IMR-90 (cell line): Measurements from ENCODE around the gene GNL3. TPM values are rescaled to one million over a fixed set of nuclear protein-coding genes. Genes with fewer than 3 reads are reported as not detected.

Experiments used
- ATAC-seq: fragments of 200-7000 bp; cut with Tn5 transposase; 2 replicates; pipeline ENCODE4 v1.9.1; 2020; ENCODE audit warnings: low read depth, mild to moderate bottlenecking, moderate library complexity
- BruUV-seq: library from RNA; stranded (reverse); fragments of 400-500 nt; replicated peaks from 2 replicates; lab custom pipeline; 2021; lab: Mats Ljungman, UMichigan
- CTCF ChIA-PET: fragments of 300-600 bp; formaldehyde crosslinking; extraction: SDS; loops from one replicate; lab custom pipeline; 2021; ENCODE audit warnings: antibody characterized with exemption; lab: Yijun Ruan, JAX
- POLR2A ChIA-PET: fragments of 300-600 bp; sonication (Branson Sonifier 250); formaldehyde crosslinking; loops from one replicate; lab custom pipeline; 2022; ENCODE audit warnings: antibody characterized with exemption; ENCODE audit not compliant: unreplicated experiment; lab: Charles Lee
- DNase-seq: peaks from one replicate; pipeline ENCODE4 v3.0.0; 2013
- H2AFZ ChIP-seq: replicated peaks from 2 replicates; pipeline ENCODE3; 2013; ENCODE audit warnings: low read length, mild to moderate bottlenecking; ENCODE audit not compliant: poor library complexity
- H2AK5ac ChIP-seq: 2 replicates; pipeline ENCODE4 v1.6.1; 2013; ENCODE audit warnings: low read depth, low read length, inconsistent platforms
- H2AK9ac ChIP-seq: replicated peaks from 2 replicates; pipeline ENCODE3; 2013; ENCODE audit warnings: mild to moderate bottlenecking, low read depth, low read length, moderate library complexity; ENCODE audit not compliant: poor library complexity
- H2BK120ac ChIP-seq: 2 replicates; pipeline ENCODE4 v1.6.1; 2013; ENCODE audit warnings: low read depth, low read length, inconsistent platforms
- H2BK15ac ChIP-seq: 3 replicates; pipeline ENCODE4 v1.6.1; 2013; ENCODE audit warnings: low read depth, low read length, inconsistent platforms
- H2BK20ac ChIP-seq: 2 replicates; pipeline ENCODE4 v1.6.1; 2013; ENCODE audit warnings: low read depth, mild to moderate bottlenecking, inconsistent platforms, low read length, moderate library complexity
- H2BK5ac ChIP-seq: 2 replicates; pipeline ENCODE4 v1.6.1; 2013; ENCODE audit warnings: mild to moderate bottlenecking, low read depth, low read length, inconsistent platforms; ENCODE audit not compliant: poor library complexity, severe bottlenecking
- H3K14ac ChIP-seq: replicated peaks from 2 replicates; pipeline ENCODE4 v1.6.1; 2013; ENCODE audit warnings: low read depth, low read length, inconsistent platforms
- H3K18ac ChIP-seq: 2 replicates; pipeline ENCODE4 v1.6.1; 2013; ENCODE audit warnings: low read depth, low read length, control low read depth
- H3K23ac ChIP-seq: 2 replicates; pipeline ENCODE4 v1.6.1; 2013; ENCODE audit warnings: low read depth, low read length, inconsistent platforms
- H3K27ac ChIP-seq: 2 replicates; pipeline ENCODE4 v1.5.1; 2013; ENCODE audit warnings: mild to moderate bottlenecking, control low read depth, low read length; ENCODE audit not compliant: insufficient read depth
- H3K27me3 ChIP-seq: 2 replicates; pipeline ENCODE4 v1.6.1; 2013; ENCODE audit warnings: low read length; ENCODE audit not compliant: control insufficient read depth, insufficient read depth
- H3K36me3 ChIP-seq: 2 replicates; pipeline ENCODE4 v1.6.1; 2013; ENCODE audit warnings: low read length, mixed read lengths; ENCODE audit not compliant: control insufficient read depth, insufficient read depth
- H3K4ac ChIP-seq: 2 replicates; pipeline ENCODE4 v1.6.1; 2013; ENCODE audit warnings: low read depth, low read length, inconsistent platforms
- H3K4me1 ChIP-seq: 2 replicates; pipeline ENCODE4 v1.6.1; 2013; ENCODE audit warnings: low read length, mixed read lengths; ENCODE audit not compliant: control insufficient read depth, insufficient read depth
- H3K4me2 ChIP-seq: 2 replicates; pipeline ENCODE4 v1.6.1; 2013; ENCODE audit warnings: low read depth, mild to moderate bottlenecking, control low read depth, low read length, moderate library complexity
- H3K4me3 ChIP-seq: 2 replicates; pipeline ENCODE4 v1.5.1; 2013; ENCODE audit warnings: low read depth, mild to moderate bottlenecking, control low read depth, low read length, moderate library complexity; ENCODE audit not compliant: insufficient read depth
- H3K56ac ChIP-seq: 2 replicates; pipeline ENCODE4 v1.6.1; 2013; ENCODE audit warnings: low read length, inconsistent platforms; ENCODE audit not compliant: insufficient read depth; ENCODE audit errors: extremely low read depth
- H3K79me1 ChIP-seq, 2 experiments: 2 replicates each; pipeline ENCODE4 v1.6.1; 2013; ENCODE audit warnings: low read length in 2 of 2, inconsistent platforms in 1 of 2, low read depth in 1 of 2
- H3K9ac ChIP-seq: 2 replicates; pipeline ENCODE4 v1.6.1; 2013; ENCODE audit warnings: low read depth, low read length, control low read depth
- H3K9me1 ChIP-seq: 2 replicates; pipeline ENCODE4 v1.6.1; 2013; ENCODE audit warnings: low read length, inconsistent platforms; ENCODE audit not compliant: insufficient read depth
- H3K9me3 ChIP-seq: 2 replicates; pipeline ENCODE4 v1.6.1; 2013; ENCODE audit warnings: low read length; ENCODE audit not compliant: control insufficient read depth, insufficient read depth
- H4K20me1 ChIP-seq: 2 replicates; pipeline ENCODE4 v1.6.1; 2013; ENCODE audit warnings: low read length, inconsistent platforms; ENCODE audit not compliant: insufficient read depth
- H4K5ac ChIP-seq: 2 replicates; pipeline ENCODE4 v1.6.1; 2013; ENCODE audit warnings: mild to moderate bottlenecking, low read depth, low read length, control low read depth
- H4K8ac ChIP-seq, 2 experiments: 2 replicates each; pipeline ENCODE4 v1.6.1; 2013; ENCODE audit warnings: low read depth in 2 of 2, low read length in 2 of 2, control low read depth in 1 of 2, inconsistent platforms in 1 of 2
- H4K91ac ChIP-seq: 2 replicates; pipeline ENCODE4 v1.6.1; 2013; ENCODE audit warnings: low read depth, low read length, inconsistent platforms; ENCODE audit not compliant: insufficient read depth
- BHLHE40 ChIP-seq: fragments of 150-350 bp; IDR thresholded peaks from 2 replicates; pipeline ENCODE4 v1.6.1; 2016; ENCODE audit warnings: mild to moderate bottlenecking, low read depth, low read length
- CEBPB ChIP-seq: IDR thresholded peaks from 2 replicates; pipeline ENCODE4 v1.6.1; 2012; ENCODE audit warnings: low read depth, low read length, improper control_type of control experiment
- CHD1 ChIP-seq: IDR thresholded peaks from 2 replicates; pipeline ENCODE4 v1.6.1; 2012; ENCODE audit warnings: low read depth, low read length, improper control_type of control experiment
- CTCF ChIP-seq: conservative IDR thresholded peaks from 2 replicates; pipeline ENCODE4 v1.5.1; 2012; ENCODE audit warnings: mild to moderate bottlenecking, low read depth, low read length, improper control_type of control experiment
- ELK1 ChIP-seq: fragments of 150-350 bp; IDR thresholded peaks from 2 replicates; pipeline ENCODE4 v1.6.1; 2016; ENCODE audit warnings: low read depth, mild to moderate bottlenecking, low read length, moderate library complexity, borderline replicate concordance
- FOS ChIP-seq: fragments of 150-350 bp; IDR thresholded peaks from 2 replicates; pipeline ENCODE4 v1.6.1; 2016; ENCODE audit warnings: low read depth, low read length
- MAFK ChIP-seq: IDR thresholded peaks from 2 replicates; pipeline ENCODE4 v1.6.1; 2012; ENCODE audit warnings: low read depth, low read length, improper control_type of control experiment
- MAZ ChIP-seq: IDR thresholded peaks from 2 replicates; pipeline ENCODE4 v1.6.1; 2012; ENCODE audit warnings: low read depth, mild to moderate bottlenecking, low read length, improper control_type of control experiment, moderate library complexity, borderline replicate concordance
- MXI1 ChIP-seq: IDR thresholded peaks from 2 replicates; pipeline ENCODE4 v1.6.1; 2012; ENCODE audit warnings: low read depth, mild to moderate bottlenecking, low read length, moderate library complexity, borderline replicate concordance
- NFE2L2 ChIP-seq: fragments of 150-350 bp; IDR thresholded peaks from 2 replicates; pipeline ENCODE4 v1.6.1; 2016; ENCODE audit warnings: low read depth, mild to moderate bottlenecking, low read length
- POLR2A ChIP-seq: IDR thresholded peaks from 2 replicates; pipeline ENCODE4 v1.6.1; 2012; ENCODE audit warnings: mild to moderate bottlenecking, low read depth, low read length
- RAD21 ChIP-seq: IDR thresholded peaks from 2 replicates; pipeline ENCODE4 v1.6.1; 2012; ENCODE audit warnings: low read length, improper control_type of control experiment
- RCOR1 ChIP-seq: IDR thresholded peaks from 2 replicates; pipeline ENCODE4 v1.6.1; 2012; ENCODE audit warnings: mild to moderate bottlenecking, low read length, improper control_type of control experiment; ENCODE audit not compliant: insufficient replicate concordance
- RFX5 ChIP-seq: IDR thresholded peaks from 2 replicates; pipeline ENCODE4 v1.8.0; 2012; ENCODE audit warnings: low read depth, mild to moderate bottlenecking, low read length, moderate library complexity
- SMC3 ChIP-seq: fragments of 150-350 bp; IDR thresholded peaks from 2 replicates; pipeline ENCODE4 v1.6.1; 2016; ENCODE audit warnings: low read depth, mild to moderate bottlenecking, antibody characterized with exemption, low read length, moderate library complexity
- USF2 ChIP-seq: fragments of 150-350 bp; IDR thresholded peaks from 2 replicates; pipeline ENCODE4 v1.6.1; 2017; ENCODE audit warnings: mild to moderate bottlenecking, antibody characterized with exemption, low read length, low read depth
- WGBS, 2 experiments: methylation state at CpG; one replicate each; pipeline versions ENCODE4 v1.1.5 to v1.1.7; 2013; ENCODE audit warnings: missing lambda C conversion rate in 2 of 2; ENCODE audit not compliant: insufficient read length in 1 of 2; ENCODE audit errors: extremely low coverage in 2 of 2; 5-methylcytosine and 5-hydroxymethylcytosine counted together
- dilution Hi-C: fragments of 300-500 bp; cut with HindIII; formaldehyde crosslinking; loops from one replicate; pipeline ENCODE4 v1.14.3; 2018; ENCODE audit warnings: low sequenced_read_pairs; ENCODE audit not compliant: unreplicated experiment
- in situ Hi-C: fragments of 300-500 bp; cut with MboI; formaldehyde crosslinking; loops from 3 replicates; pipeline ENCODE4 v1.14.3; 2019; ENCODE audit warnings: low sequenced_read_pairs, inconsistent platforms, mixed read lengths
- intact Hi-C: fragments of 100-400 bp; cut with micrococcal nuclease; formaldehyde crosslinking; loops from 2 replicates; pipeline ENCODE4 v1.10.0; 2022
- polyA plus RNA-seq, 3 experiments: library from polyadenylated mRNA; depleted of rRNA; stranded (reverse); fragments of >200 nt; gene quantifications; 2 replicates each; pipeline ENCODE4 v1.2.3, GENCODE V29; 2012; ENCODE audit warnings: low replicate concordance in 1 of 3
- total RNA-seq: library from RNA; depleted of rRNA; stranded (reverse); fragments of >200 nt; gene quantifications from 2 replicates; pipeline ENCODE4 v1.2.3, GENCODE V29; 2012

Gene GNL3
- total and polyA plus RNA-seq, 2 of the 4 experiments (the other 2 are of a cell fraction) = 66.0 to 90.4 TPM

GRCh38 chr3:52679199-52679538 lies 6.7 kb upstream of the GNL3 start:
- POLR2A ChIA-PET = no interaction called here

More at GRCh38 chr3:52679199-52679538, 6.7 kb upstream of the GNL3 start:
- no peak overlapping the region for H4K5ac ChIP-seq
- no peak overlapping the region; the same call in 1 of the 2 replicates for H3K27ac ChIP-seq
- DNase-seq (no peak), ATAC-seq (no peak)
- H3K14ac ChIP-seq = peak overlapping the region; percentile 22; the same call in 1 of the 2 replicates
- intact Hi-C loops = no loop called here
- H4K20me1 ChIP-seq = peaks cover 11% of the 10 kb centered on the region; the same call in 1 of the 2 replicates
- peak overlapping the region in 1 of 2 experiments; percentile 52; a peak in 1 of 4 replicates for H4K8ac ChIP-seq
- H2AFZ ChIP-seq = no peak overlapping the region
- no CpG with 5 or more reads among the region's 3 CpGs for WGBS, 2 experiments
- H3K23ac ChIP-seq = peak overlapping the region; percentile 24; the same call in 1 of the 2 replicates
- no peak overlapping the region for H3K9ac ChIP-seq
- no peaks in the 10 kb centered on the region for H3K27me3 ChIP-seq
- BruUV-seq = no TSS peak
- H3K36me3 ChIP-seq = peaks cover 25% of the 10 kb centered on the region
- peaks cover 6% of the 10 kb centered on the region; the same call in 1 of the 2 replicates for H3K9me1 ChIP-seq
- in situ Hi-C loops = no loop called here
- H3K9me3 ChIP-seq = no peaks in the 10 kb centered on the region
- peaks cover 9% of the 10 kb centered on the region for H3K4me1 ChIP-seq
- no peak overlapping the region for H3K18ac ChIP-seq
- H3K4ac ChIP-seq = peak overlapping the region; percentile 24
- CTCF ChIA-PET = interaction anchor here (0.7 kb wide), 1 partner anchor 557 kb away, joined by 4 read pairs; no protein-coding TSS in a partner anchor
- dilution Hi-C loops = no loop called here
- peaks cover 23 to 58% of the 10 kb centered on the region in 2 experiments for H3K79me1 ChIP-seq
- H4K91ac ChIP-seq = no peak overlapping the region
- H2BK120ac ChIP-seq = no peak overlapping the region
- no peak for TF ChIP-seq RAD21
- TF ChIP-seq NFE2L2 = no peak
- no peak for TF ChIP-seq CHD1
- no peak for TF ChIP-seq USF2
- no peak for TF ChIP-seq RCOR1
- no peak for TF ChIP-seq MAZ
- no peak for TF ChIP-seq CEBPB
- TF ChIP-seq MXI1 = no peak
- TF ChIP-seq CTCF = no peak
- no peak for TF ChIP-seq BHLHE40
- TF ChIP-seq RFX5 = no peak
- no peak for TF ChIP-seq FOS
- TF ChIP-seq SMC3 = no peak
- no peak for TF ChIP-seq MAFK
- no peak for TF ChIP-seq ELK1
- TF ChIP-seq POLR2A = no peak
- H3K4me3 ChIP-seq = no peak overlapping the region
- no peak overlapping the region; the same call in 1 of the 2 replicates for H2AK5ac ChIP-seq
- no peak overlapping the region for H2AK9ac ChIP-seq
- H3K4me2 ChIP-seq = no peak overlapping the region
- H2BK20ac ChIP-seq = peak overlapping the region; percentile 16; the same call in 1 of the 2 replicates
- H3K56ac ChIP-seq = 0 out of 2 replicates have a peak overlapping the region, but pooled peaks have one; percentile 32
- H2BK5ac ChIP-seq = no peak overlapping the region
- no peak overlapping the region for H2BK15ac ChIP-seq
